BLaER1 (cell line): ENCODE measurements around the gene RHOBTB1.

Experiments used
- H3K27ac ChIP-seq: shearing (Covaris generic); formaldehyde crosslinking; 2 replicates; pipeline ENCODE4 v1.8.1; 2022
- H3K27me3 ChIP-seq: shearing (Covaris generic); formaldehyde crosslinking; 2 replicates; pipeline ENCODE4 v1.8.1; 2022
- H3K36me3 ChIP-seq: shearing (Covaris generic); formaldehyde crosslinking; 2 replicates; pipeline ENCODE4 v1.8.1; 2022
- H3K4me1 ChIP-seq: shearing (Covaris generic); formaldehyde crosslinking; 2 replicates; pipeline ENCODE4 v1.8.1; 2022
- H3K4me2 ChIP-seq: shearing (Covaris generic); formaldehyde crosslinking; 2 replicates; pipeline ENCODE4 v1.8.1; 2022
- H3K4me3 ChIP-seq: shearing (Covaris generic); formaldehyde crosslinking; 2 replicates; pipeline ENCODE4 v1.8.1; 2022
- H3K9ac ChIP-seq: shearing (Covaris generic); formaldehyde crosslinking; 2 replicates; pipeline ENCODE4 v1.8.1; 2022
- H3K9me3 ChIP-seq: shearing (Covaris generic); formaldehyde crosslinking; 2 replicates; pipeline ENCODE4 v1.8.1; 2022
- H4K20me1 ChIP-seq: shearing (Covaris generic); formaldehyde crosslinking; 2 replicates; pipeline ENCODE4 v1.8.1; 2022
- Cebpa-rat ChIP-seq: shearing (Covaris generic); IDR thresholded peaks from 2 replicates; pipeline ENCODE4 v1.8.1; 2022

The RHOBTB1 gene

DNA sequence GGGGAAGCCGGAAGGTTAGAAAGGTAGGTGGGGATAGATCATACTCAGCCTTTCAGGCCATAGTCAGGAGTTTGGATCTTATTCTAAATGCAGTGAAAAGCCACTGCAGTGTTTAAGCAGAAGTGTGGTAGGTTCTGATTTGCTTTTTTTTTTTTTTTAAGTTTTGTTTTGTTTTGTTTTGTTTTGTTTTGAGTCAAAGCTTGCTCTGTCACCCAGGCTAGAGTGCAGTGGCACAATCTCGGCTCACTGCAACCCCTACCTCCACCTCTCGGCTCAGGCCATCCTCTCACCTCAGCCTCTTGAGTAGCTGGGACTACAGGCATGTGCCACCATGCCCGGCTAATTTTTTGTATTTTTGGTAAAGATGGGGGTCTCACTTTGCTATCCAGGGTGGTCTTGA is 23.5 kb downstream of the RHOBTB1 start:
- H3K4me1 ChIP-seq, result peaks cover 14% of the 10 kb centered on the region
- TF ChIP-seq Cebpa-rat, result no peak
- no peaks in the 10 kb centered on the region for H3K27me3 ChIP-seq
- peaks cover 33% of the 10 kb centered on the region for H3K36me3 ChIP-seq
- H3K27ac ChIP-seq, result no peak overlapping the region
- no peak overlapping the region for H3K4me2 ChIP-seq
- H3K9ac ChIP-seq, result no peak overlapping the region
- no peaks in the 10 kb centered on the region for H4K20me1 ChIP-seq
- H3K9me3 ChIP-seq, result peaks cover 18% of the 10 kb centered on the region
- no peak overlapping the region for H3K4me3 ChIP-seq

DNA sequence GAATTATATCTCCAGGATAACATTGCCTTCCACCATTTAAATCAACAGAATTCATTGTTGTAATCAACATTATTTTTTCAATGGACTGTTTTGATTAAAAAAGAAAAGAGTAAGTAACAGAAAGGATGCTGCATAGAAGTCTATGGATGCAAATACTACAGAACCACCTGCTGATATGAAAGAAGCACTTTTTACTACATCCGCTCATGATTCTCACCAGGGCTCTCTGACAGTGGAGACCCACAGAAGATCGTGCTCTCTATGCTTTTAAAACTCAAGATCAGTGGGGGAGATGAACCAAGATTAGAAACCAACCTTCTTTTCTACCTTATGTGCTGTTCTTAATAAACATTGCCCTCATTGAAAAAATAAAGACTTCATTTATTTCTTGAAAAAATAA is 24.4 kb downstream of the RHOBTB1 start:
- H3K4me2 ChIP-seq, result no peak overlapping the region
- H3K9ac ChIP-seq, result no peak overlapping the region
- H3K4me3 ChIP-seq, result no peak overlapping the region
- H4K20me1 ChIP-seq, result no peaks in the 10 kb centered on the region
- TF ChIP-seq Cebpa-rat, result no peak
- peaks cover 14% of the 10 kb centered on the region for H3K4me1 ChIP-seq
- peaks cover 13% of the 10 kb centered on the region for H3K9me3 ChIP-seq
- H3K27me3 ChIP-seq, result no peaks in the 10 kb centered on the region
- H3K27ac ChIP-seq, result no peak overlapping the region
- H3K36me3 ChIP-seq, result peaks cover 29% of the 10 kb centered on the region

DNA sequence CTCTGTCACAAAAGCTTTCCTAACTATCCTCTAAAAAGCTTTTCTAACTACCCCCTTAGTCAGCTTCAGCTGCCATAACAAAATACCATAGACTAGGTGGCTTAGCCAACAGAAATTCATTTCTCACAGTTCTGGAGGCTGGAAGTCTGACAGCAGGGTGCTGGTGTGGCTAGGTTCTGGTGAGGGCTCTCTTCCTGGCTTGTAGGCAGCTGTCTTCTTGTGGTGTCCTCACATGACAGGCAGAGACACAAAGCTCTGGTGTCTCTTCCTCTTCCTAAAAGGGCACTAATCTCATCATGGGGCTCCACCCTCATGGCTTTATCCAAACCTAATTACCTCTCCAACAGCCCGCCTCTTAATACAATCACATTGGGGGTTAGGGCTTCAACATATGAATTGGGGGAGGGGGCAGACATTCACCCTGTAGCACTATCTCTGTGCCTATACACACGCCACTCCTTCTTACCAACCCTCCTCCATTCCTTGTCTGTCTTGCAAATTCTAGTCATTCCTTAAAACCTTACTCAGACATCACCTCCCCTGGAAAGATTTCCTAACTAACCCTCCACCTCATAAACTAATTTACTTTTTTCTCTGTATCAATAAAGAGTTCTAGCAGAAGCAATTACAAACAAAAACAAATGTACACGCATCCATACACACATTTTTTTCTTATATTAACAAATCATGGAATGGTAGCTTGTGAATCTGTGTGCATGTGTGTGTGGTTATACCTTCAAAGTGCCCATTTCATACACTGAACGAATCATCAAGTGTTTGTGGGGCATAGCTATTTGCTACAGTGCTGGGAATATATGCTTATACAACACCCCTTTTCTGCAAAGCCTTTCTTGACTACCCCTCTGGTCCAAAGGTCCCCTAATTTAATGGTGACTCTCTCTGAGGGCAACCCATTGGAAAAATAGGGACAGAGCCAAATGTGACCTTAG is 26.4 kb downstream of the RHOBTB1 start:
- Histone ChIP-seq H4K20me1 (no peaks in the 10 kb centered on the region; the same call in 1 of the 2 replicates), H3K4me1 (peaks cover 25% of the 10 kb centered on the region), H3K9me3 (peaks cover 13% of the 10 kb centered on the region), H3K4me3 (no peak overlapping the region), H3K9ac (no peak overlapping the region), H3K27ac (no peak overlapping the region), H3K27me3 (no peaks in the 10 kb centered on the region), H3K4me2 (no peak overlapping the region), H3K36me3 (peaks cover 28% of the 10 kb centered on the region)
- no peak for TF ChIP-seq Cebpa-rat

DNA sequence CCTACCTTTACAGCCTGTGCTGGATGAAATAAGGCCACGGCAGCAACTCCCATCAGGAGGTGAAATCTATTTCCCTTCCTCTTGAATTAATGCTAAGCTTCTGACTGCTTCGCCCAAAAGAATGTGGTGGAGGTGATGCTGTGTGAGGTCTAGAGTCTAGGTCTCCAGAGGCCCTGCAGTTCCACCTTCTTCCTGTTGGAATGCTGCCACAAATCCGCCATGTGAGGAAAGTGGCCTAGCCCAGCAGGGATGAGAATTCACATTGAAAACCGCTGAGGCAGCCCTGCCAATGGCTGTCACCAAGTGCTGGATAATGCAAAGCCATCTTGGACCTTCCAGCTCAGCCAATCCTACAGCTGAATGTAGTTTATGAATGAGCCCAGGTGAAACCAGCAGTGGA is 28.0 kb downstream of the RHOBTB1 start:
- Histone ChIP-seq H3K27me3 (no peaks in the 10 kb centered on the region), H3K36me3 (peaks cover 22% of the 10 kb centered on the region), H3K4me3 (no peak overlapping the region), H3K9me3 (peaks cover 13% of the 10 kb centered on the region), H3K27ac (no peak overlapping the region), H3K4me1 (peaks cover 27% of the 10 kb centered on the region), H3K4me2 (no peak overlapping the region), H3K9ac (no peak overlapping the region), H4K20me1 (no peaks in the 10 kb centered on the region; the same call in 1 of the 2 replicates)
- no peak for TF ChIP-seq Cebpa-rat

DNA sequence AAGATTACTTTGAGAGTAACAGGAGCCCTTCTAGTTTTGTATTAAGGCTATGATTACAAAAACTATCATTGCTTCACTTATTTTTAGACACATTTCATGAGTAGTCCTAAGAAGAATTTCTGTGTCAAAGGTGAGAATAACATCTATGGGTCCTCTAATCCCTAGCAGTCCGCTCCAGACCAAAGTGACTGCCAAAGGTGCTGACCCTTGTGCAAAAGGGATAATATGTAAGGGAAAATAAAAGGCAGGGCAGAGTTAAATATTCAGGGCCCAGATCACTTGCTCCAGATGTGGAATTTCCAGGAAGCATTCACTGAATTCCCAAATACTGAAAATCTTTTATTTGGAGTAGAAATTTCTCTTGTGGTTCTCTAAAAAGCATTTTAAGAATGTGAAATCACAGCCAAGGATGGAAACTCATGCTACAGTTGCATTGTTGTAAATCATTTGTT is 29.3 kb downstream of the RHOBTB1 start:
- H3K9ac ChIP-seq, result no peak overlapping the region
- no peak overlapping the region for H3K27ac ChIP-seq
- H3K9me3 ChIP-seq, result peaks cover 13% of the 10 kb centered on the region
- H3K4me1 ChIP-seq, result peaks cover 39% of the 10 kb centered on the region
- no peaks in the 10 kb centered on the region; the same call in 1 of the 2 replicates for H4K20me1 ChIP-seq
- H3K36me3 ChIP-seq, result peaks cover 22% of the 10 kb centered on the region
- H3K27me3 ChIP-seq, result no peaks in the 10 kb centered on the region
- H3K4me2 ChIP-seq, result no peak overlapping the region
- no peak for TF ChIP-seq Cebpa-rat
- no peak overlapping the region for H3K4me3 ChIP-seq

DNA sequence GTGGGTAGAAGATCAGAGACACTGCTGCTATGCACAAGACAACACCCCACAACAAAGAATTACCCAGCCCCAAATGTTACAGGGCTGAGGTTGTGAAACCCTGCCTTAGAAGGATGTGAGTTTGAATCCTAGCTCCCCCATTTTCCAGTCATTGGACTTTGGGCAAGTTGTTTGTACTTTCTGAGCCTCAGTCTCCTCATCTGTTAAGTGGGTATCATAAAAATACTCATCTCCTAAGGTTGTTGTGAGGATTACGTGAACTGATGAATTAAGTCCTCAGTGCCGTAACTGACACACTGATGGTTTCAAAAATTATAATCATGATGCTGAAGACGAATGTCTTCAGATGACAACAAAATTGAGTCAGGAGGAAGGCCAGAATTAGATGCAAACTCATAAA is 30.3 kb downstream of the RHOBTB1 start:
- no peak overlapping the region for H3K27ac ChIP-seq
- peaks cover 13% of the 10 kb centered on the region for H3K9me3 ChIP-seq
- H3K4me2 ChIP-seq, result no peak overlapping the region
- H3K36me3 ChIP-seq, result peaks cover 22% of the 10 kb centered on the region
- H3K27me3 ChIP-seq, result no peaks in the 10 kb centered on the region
- H3K4me1 ChIP-seq, result peaks cover 50% of the 10 kb centered on the region
- no peak overlapping the region for H3K9ac ChIP-seq
- H4K20me1 ChIP-seq, result no peaks in the 10 kb centered on the region; the same call in 1 of the 2 replicates
- H3K4me3 ChIP-seq, result no peak overlapping the region
- no peak for TF ChIP-seq Cebpa-rat

DNA sequence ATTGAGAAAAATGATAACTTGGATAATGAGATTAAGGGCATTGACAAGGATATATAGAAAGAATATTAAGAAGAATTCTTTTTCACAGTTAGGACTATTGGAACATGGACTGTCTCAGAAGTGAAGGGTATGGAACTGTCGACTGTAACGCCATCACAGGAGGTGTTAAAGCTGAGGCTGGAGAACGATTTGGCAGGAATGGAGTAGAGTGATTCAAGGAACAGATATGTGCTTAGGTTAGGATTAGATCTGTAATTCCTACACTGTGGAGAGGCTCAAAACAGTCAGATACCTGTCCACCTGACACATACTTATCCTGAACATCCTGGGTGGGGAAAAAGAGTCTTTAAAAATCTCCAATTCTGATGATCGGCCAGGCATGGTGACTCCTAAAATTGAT is 30.9 kb downstream of the RHOBTB1 start:
- no peak for TF ChIP-seq Cebpa-rat
- Histone ChIP-seq H3K9ac (no peak overlapping the region), H3K9me3 (peaks cover 10% of the 10 kb centered on the region), H3K4me3 (no peak overlapping the region), H4K20me1 (no peaks in the 10 kb centered on the region; the same call in 1 of the 2 replicates), H3K27me3 (no peaks in the 10 kb centered on the region), H3K27ac (no peak overlapping the region), H3K36me3 (peaks cover 19% of the 10 kb centered on the region), H3K4me1 (peaks cover 52% of the 10 kb centered on the region), H3K4me2 (no peak overlapping the region)

DNA sequence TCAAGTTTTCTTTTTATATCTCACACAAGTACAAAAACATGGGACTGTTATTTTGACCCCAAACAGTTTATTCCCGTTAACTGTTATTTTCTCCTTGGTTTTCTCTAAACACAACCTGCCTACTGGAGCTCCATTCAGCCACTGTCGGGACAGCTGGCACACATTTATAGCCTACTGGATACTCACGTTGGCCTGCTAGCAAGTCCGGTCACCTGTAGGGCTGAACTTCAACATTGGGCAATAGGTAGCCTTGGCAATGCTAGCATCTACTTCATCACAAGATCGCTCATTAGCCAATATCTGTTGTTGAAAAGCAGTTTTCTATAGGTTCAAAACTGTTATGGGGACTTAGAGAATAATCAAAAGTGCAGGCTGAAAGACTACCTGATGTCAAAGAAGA is 32.3 kb downstream of the RHOBTB1 start:
- Histone ChIP-seq H3K9ac (no peak overlapping the region), H4K20me1 (no peaks in the 10 kb centered on the region; the same call in 1 of the 2 replicates), H3K27ac (no peak overlapping the region), H3K27me3 (no peaks in the 10 kb centered on the region), H3K4me2 (peak overlapping the region; percentile 69; the same call in 1 of the 2 replicates), H3K36me3 (peaks cover 25% of the 10 kb centered on the region), H3K9me3 (peaks cover 13% of the 10 kb centered on the region), H3K4me3 (no peak overlapping the region), H3K4me1 (peaks cover 52% of the 10 kb centered on the region)
- no peak for TF ChIP-seq Cebpa-rat

DNA sequence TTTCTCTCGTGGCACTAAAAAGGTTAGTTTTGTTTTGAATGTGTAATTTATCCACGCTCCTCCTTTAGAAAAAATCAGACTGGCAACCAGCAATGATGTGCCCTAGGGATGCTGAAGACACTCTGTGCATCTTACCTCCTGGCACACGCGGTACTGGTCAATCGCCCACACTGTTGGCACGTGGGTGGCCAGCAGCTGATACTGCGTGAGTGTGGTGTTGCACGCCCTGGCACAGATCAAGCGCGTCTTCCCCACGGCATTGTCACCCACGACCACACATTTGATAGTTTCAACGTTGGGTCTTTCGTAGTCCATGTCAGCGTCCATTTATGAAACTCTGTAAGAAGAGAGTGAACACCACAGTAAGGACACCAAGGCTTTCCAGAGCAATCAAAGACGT is 32.8 kb downstream of the RHOBTB1 start:
- Histone ChIP-seq H3K4me2 (peak overlapping the region; percentile 69), H4K20me1 (no peaks in the 10 kb centered on the region; the same call in 1 of the 2 replicates), H3K27ac (no peak overlapping the region), H3K36me3 (peaks cover 27% of the 10 kb centered on the region), H3K4me3 (no peak overlapping the region), H3K27me3 (no peaks in the 10 kb centered on the region), H3K4me1 (peaks cover 52% of the 10 kb centered on the region), H3K9me3 (peaks cover 18% of the 10 kb centered on the region), H3K9ac (no peak overlapping the region)
- no peak for TF ChIP-seq Cebpa-rat

DNA sequence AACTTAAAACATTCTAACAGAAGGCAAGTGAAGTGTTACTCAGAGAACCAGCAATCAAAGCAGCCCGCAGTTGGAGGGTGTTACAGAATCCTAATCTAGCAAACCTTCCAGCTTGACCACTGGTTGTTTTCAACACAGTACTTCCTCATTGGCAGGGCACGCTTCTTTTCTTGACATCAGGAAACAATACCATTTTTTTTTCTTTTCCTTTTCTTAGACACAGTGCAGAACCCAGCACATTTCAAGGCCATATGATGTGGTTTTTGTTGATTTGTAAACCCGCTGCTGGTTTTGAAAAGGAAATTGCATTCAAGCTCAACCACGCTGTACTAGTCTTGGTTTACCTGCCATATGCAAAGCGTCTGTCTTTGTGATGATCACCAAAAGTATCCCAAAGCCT is 33.4 kb downstream of the RHOBTB1 start:
- Histone ChIP-seq H3K9ac (0 out of 2 replicates have a peak overlapping the region, but pooled peaks have one; percentile 2), H3K9me3 (peaks cover 21% of the 10 kb centered on the region), H3K27ac (peak overlapping the region; percentile 1; the same call in 1 of the 2 replicates), H3K27me3 (no peaks in the 10 kb centered on the region), H3K4me3 (no peak overlapping the region), H3K36me3 (peaks cover 27% of the 10 kb centered on the region), H3K4me1 (peaks cover 52% of the 10 kb centered on the region), H3K4me2 (peak overlapping the region; percentile 69), H4K20me1 (no peaks in the 10 kb centered on the region; the same call in 1 of the 2 replicates)
- TF ChIP-seq Cebpa-rat, result no peak
